HEK293 (cell line): ENCODE data around the gene TLE3.

Source experiments
- BCL11B ChIP-seq: fragments of 450-650 bp; formaldehyde crosslinking; IDR thresholded peaks from 2 replicates; pipeline ENCODE4 v1.5.1; 2016; ENCODE audit warnings: low read depth, missing biosample characterization, missing genetic modification characterization
- GLIS1 ChIP-seq: fragments of 450-650 bp; formaldehyde crosslinking; IDR thresholded peaks from 2 replicates; pipeline ENCODE4 v1.5.1; 2016; ENCODE audit warnings: missing biosample characterization, missing genetic modification characterization
- KLF17 ChIP-seq: fragments of 450-650 bp; formaldehyde crosslinking; IDR thresholded peaks from 2 replicates; pipeline ENCODE4 v1.5.1; 2016; ENCODE audit warnings: missing biosample characterization, missing genetic modification characterization
- MZF1 ChIP-seq: fragments of 450-650 bp; formaldehyde crosslinking; IDR thresholded peaks from 2 replicates; pipeline ENCODE4 v1.5.1; 2017; ENCODE audit warnings: missing biosample characterization, missing genetic modification characterization, borderline replicate concordance
- RBAK ChIP-seq: fragments of 450-650 bp; formaldehyde crosslinking; IDR thresholded peaks from 2 replicates; pipeline ENCODE4 v1.5.1; 2016; ENCODE audit warnings: missing biosample characterization, missing genetic modification characterization
- SETDB1 ChIP-seq: IDR thresholded peaks from one replicate; pipeline ENCODE4 v1.6.1; 2017; ENCODE audit warnings: mild to moderate bottlenecking, low read length, moderate library complexity, mixed read lengths; ENCODE audit not compliant: insufficient read length
- TRIM28 ChIP-seq: IDR thresholded peaks from 2 replicates; pipeline ENCODE4 v1.6.1; 2011; ENCODE audit warnings: low read length, control low read depth, borderline replicate concordance
- WT1 ChIP-seq: fragments of 450-650 bp; formaldehyde crosslinking; IDR thresholded peaks from 2 replicates; pipeline ENCODE4 v1.5.1; 2016; ENCODE audit warnings: missing biosample characterization, missing genetic modification characterization
- ZBTB10 ChIP-seq: fragments of 450-650 bp; formaldehyde crosslinking; IDR thresholded peaks from 2 replicates; pipeline ENCODE4 v1.5.1; 2016; ENCODE audit warnings: missing biosample characterization, missing genetic modification characterization
- ZEB2 ChIP-seq: fragments of 450-650 bp; formaldehyde crosslinking; IDR thresholded peaks from 2 replicates; pipeline ENCODE4 v1.5.1; 2016; ENCODE audit warnings: missing biosample characterization, missing genetic modification characterization
- ZFHX2 ChIP-seq: fragments of 450-650 bp; formaldehyde crosslinking; conservative IDR thresholded peaks from 2 replicates; pipeline ENCODE4 v1.5.1; 2016; ENCODE audit warnings: missing biosample characterization, missing genetic modification characterization
- ZNF184 ChIP-seq: fragments of 450-650 bp; IDR thresholded peaks from 2 replicates; pipeline ENCODE4 v1.5.1; 2018; ENCODE audit warnings: missing biosample characterization, mild to moderate bottlenecking, missing genetic modification characterization
- ZNF324 ChIP-seq: fragments of 450-650 bp; formaldehyde crosslinking; IDR thresholded peaks from 2 replicates; pipeline ENCODE4 v1.5.1; 2016; ENCODE audit warnings: missing biosample characterization, missing genetic modification characterization
- ZNF341 ChIP-seq: fragments of 450-650 bp; formaldehyde crosslinking; IDR thresholded peaks from 2 replicates; pipeline ENCODE4; 2016; ENCODE audit warnings: low read depth, missing biosample characterization, missing genetic modification characterization
- ZNF394 ChIP-seq: fragments of 450-650 bp; formaldehyde crosslinking; IDR thresholded peaks from 2 replicates; pipeline ENCODE4 v1.5.1; 2016; ENCODE audit warnings: missing biosample characterization, missing genetic modification characterization, mild to moderate bottlenecking, moderate library complexity, borderline replicate concordance
- ZNF416 ChIP-seq: fragments of 450-650 bp; formaldehyde crosslinking; IDR thresholded peaks from 2 replicates; pipeline ENCODE4 v1.5.1; 2016; ENCODE audit warnings: missing biosample characterization, missing genetic modification characterization
- ZNF423 ChIP-seq: fragments of 450-650 bp; formaldehyde crosslinking; IDR thresholded peaks from 2 replicates; pipeline ENCODE4 v1.5.1; 2016; ENCODE audit warnings: missing biosample characterization, missing genetic modification characterization
- ZNF48 ChIP-seq: fragments of 450-650 bp; formaldehyde crosslinking; IDR thresholded peaks from 2 replicates; pipeline ENCODE4 v1.5.1; 2016; ENCODE audit warnings: missing biosample characterization, missing genetic modification characterization
- ZNF501 ChIP-seq: fragments of 450-650 bp; formaldehyde crosslinking; IDR thresholded peaks from 2 replicates; pipeline ENCODE4 v1.5.1; 2016; ENCODE audit warnings: missing biosample characterization, missing genetic modification characterization
- ZNF571 ChIP-seq: fragments of 450-650 bp; formaldehyde crosslinking; IDR thresholded peaks from 2 replicates; pipeline ENCODE4 v1.5.0; 2017; ENCODE audit warnings: missing biosample characterization, missing genetic modification characterization
- ZNF610 ChIP-seq: fragments of 450-650 bp; formaldehyde crosslinking; IDR thresholded peaks from 2 replicates; pipeline ENCODE4 v1.5.1; 2016; ENCODE audit warnings: missing biosample characterization, missing genetic modification characterization, borderline replicate concordance
- ZNF621 ChIP-seq: fragments of 450-650 bp; formaldehyde crosslinking; IDR thresholded peaks from 2 replicates; pipeline ENCODE4 v1.5.1; 2017; ENCODE audit warnings: missing biosample characterization, missing genetic modification characterization
- ZNF639 ChIP-seq: fragments of 450-650 bp; formaldehyde crosslinking; IDR thresholded peaks from 2 replicates; pipeline ENCODE4 v1.5.1; 2016; ENCODE audit warnings: missing biosample characterization, missing genetic modification characterization
- ZNF645 ChIP-seq: fragments of 450-650 bp; formaldehyde crosslinking; IDR thresholded peaks from 2 replicates; pipeline ENCODE4; 2016; ENCODE audit warnings: missing biosample characterization, missing genetic modification characterization
- ZNF677 ChIP-seq: fragments of 450-650 bp; IDR thresholded peaks from 2 replicates; pipeline ENCODE4 v1.5.0; 2018; ENCODE audit warnings: missing biosample characterization, mild to moderate bottlenecking, missing genetic modification characterization, moderate library complexity
- ZNF768 ChIP-seq: fragments of 450-650 bp; formaldehyde crosslinking; IDR thresholded peaks from 2 replicates; pipeline ENCODE4 v1.5.1; 2018; ENCODE audit warnings: missing biosample characterization, mild to moderate bottlenecking, missing genetic modification characterization
- ZNF777 ChIP-seq: fragments of 450-650 bp; formaldehyde crosslinking; IDR thresholded peaks from 2 replicates; pipeline ENCODE4 v1.5.1; 2017; ENCODE audit warnings: missing biosample characterization, missing genetic modification characterization, borderline replicate concordance
- TF ChIP-seq, protein P1 (sequence below): fragments of 450-650 bp; formaldehyde crosslinking; IDR thresholded peaks from 2 replicates; pipeline ENCODE4 v1.5.1; 2016; ENCODE audit warnings: missing biosample characterization, missing genetic modification characterization, borderline replicate concordance
- TF ChIP-seq, protein P2 (sequence below): fragments of 450-650 bp; formaldehyde crosslinking; IDR thresholded peaks from 2 replicates; pipeline ENCODE4 v1.5.1; 2017; ENCODE audit warnings: missing biosample characterization, missing genetic modification characterization

TLE3 gene

GRCh38 chr15:70062321-70062956 lies 35.3 kb downstream of the TLE3 start (continued):
- TF ChIP-seq KLF17 (tag by site-specific recombination) (peak; percentile 93), ZNF394 (tag by site-specific recombination) (peak; percentile 73; the same call in 1 of the 2 replicates), ZNF777 (tag by site-specific recombination) (no peak), ZBTB10 (tag by site-specific recombination) (peak; percentile 93), WT1 (tag by site-specific recombination) (peak; percentile 90), ZNF416 (tag by site-specific recombination) (no peak), ZNF501 (peak; percentile 97), GLIS1 (tag by site-specific recombination) (peak; percentile 95), ZNF645 (no peak), ZNF184 (tag by site-specific recombination) (peak; percentile 98), ZEB2 (tag by site-specific recombination) (peak; percentile 98), ZNF677 (tag by site-specific recombination) (peak; percentile 68; the same call in 1 of the 2 replicates), ZNF571 (peak; percentile 58; the same call in 1 of the 2 replicates), ZNF324 (peak; percentile 96), SETDB1 (no peak), ZNF621 (tag by site-specific recombination) (no peak), BCL11B (tag by site-specific recombination) (peak; percentile 89), ZNF341 (tag by site-specific recombination) (peak; percentile 84), RBAK (tag by site-specific recombination) (no peak), ZFHX2 (peak; percentile 57), MZF1 (tag by site-specific recombination) (peak; percentile 84), ZNF639 (peak; percentile 76), TRIM28 (peak; percentile 69; the same call in 1 of the 2 replicates), ZNF610 (tag by site-specific recombination) (peak; percentile 86), ZNF48 (no peak), ZNF768 (no peak), ZNF423 (peak; percentile 97)
- TF ChIP-seq, protein P1, sequence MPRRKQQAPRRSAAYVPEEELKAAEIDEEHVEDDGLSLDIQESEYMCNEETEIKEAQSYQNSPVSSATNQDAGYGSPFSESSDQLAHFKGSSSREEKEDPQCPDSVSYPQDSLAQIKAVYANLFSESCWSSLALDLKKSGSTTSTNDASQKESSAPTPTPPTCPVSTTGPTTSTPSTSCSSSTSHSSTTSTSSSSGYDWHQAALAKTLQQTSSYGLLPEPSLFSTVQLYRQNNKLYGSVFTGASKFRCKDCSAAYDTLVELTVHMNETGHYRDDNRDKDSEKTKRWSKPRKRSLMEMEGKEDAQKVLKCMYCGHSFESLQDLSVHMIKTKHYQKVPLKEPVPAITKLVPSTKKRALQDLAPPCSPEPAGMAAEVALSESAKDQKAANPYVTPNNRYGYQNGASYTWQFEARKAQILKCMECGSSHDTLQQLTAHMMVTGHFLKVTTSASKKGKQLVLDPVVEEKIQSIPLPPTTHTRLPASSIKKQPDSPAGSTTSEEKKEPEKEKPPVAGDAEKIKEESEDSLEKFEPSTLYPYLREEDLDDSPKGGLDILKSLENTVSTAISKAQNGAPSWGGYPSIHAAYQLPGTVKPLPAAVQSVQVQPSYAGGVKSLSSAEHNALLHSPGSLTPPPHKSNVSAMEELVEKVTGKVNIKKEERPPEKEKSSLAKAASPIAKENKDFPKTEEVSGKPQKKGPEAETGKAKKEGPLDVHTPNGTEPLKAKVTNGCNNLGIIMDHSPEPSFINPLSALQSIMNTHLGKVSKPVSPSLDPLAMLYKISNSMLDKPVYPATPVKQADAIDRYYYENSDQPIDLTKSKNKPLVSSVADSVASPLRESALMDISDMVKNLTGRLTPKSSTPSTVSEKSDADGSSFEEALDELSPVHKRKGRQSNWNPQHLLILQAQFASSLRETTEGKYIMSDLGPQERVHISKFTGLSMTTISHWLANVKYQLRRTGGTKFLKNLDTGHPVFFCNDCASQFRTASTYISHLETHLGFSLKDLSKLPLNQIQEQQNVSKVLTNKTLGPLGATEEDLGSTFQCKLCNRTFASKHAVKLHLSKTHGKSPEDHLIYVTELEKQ (tag by site-specific recombination): peak; percentile 96
- TF ChIP-seq, protein P2, sequence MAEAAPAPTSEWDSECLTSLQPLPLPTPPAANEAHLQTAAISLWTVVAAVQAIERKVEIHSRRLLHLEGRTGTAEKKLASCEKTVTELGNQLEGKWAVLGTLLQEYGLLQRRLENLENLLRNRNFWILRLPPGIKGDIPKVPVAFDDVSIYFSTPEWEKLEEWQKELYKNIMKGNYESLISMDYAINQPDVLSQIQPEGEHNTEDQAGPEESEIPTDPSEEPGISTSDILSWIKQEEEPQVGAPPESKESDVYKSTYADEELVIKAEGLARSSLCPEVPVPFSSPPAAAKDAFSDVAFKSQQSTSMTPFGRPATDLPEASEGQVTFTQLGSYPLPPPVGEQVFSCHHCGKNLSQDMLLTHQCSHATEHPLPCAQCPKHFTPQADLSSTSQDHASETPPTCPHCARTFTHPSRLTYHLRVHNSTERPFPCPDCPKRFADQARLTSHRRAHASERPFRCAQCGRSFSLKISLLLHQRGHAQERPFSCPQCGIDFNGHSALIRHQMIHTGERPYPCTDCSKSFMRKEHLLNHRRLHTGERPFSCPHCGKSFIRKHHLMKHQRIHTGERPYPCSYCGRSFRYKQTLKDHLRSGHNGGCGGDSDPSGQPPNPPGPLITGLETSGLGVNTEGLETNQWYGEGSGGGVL (tag by site-specific recombination): peak; percentile 85; the same call in 1 of the 2 replicates
